UCSD-AML1 (cell line): Measurements from ENCODE around the gene IL21R.
"Not testable (repeated sequence)": the region's sequence is repeated elsewhere in the genome, so short reads cannot be mapped to it uniquely, and the experiment has no call there.

Source experiments
- DNase-seq: peaks from one replicate; lab custom pipeline; 2025; ENCODE audit not compliant: unreplicated experiment; lab: John Stamatoyannopoulos, UW

The IL21R gene

DNA sequence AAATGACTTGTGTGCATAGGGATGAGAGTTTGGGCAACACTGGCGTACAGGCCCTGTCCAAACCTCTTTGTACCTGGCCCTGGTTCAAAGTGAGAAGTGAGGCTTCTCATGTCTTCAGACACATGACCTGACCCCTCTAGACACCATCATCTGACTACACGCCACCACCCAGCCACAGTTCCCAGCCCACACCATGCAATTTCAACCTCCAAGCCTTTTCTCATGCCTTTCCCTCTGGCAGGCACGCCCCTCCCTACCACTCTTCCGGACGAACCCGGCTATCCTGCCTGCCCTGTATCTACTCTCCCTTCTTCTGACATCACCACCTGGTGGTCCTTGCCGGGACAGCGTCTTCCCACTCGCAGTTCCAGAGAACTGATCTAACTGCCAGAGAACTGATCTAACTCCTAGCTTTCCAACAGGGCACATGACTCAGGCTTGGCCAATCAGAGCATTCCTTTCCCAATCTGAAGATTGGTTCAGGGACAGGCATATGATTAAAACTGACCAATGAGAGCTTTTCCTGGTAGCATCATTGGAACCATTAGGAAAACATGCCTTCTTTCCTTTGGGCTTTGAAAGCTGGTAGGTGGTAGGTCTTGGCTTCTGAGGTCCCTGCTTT, 27.1 kb upstream of the IL21R start:
- peak; percentile 86 for DNase-seq

DNA sequence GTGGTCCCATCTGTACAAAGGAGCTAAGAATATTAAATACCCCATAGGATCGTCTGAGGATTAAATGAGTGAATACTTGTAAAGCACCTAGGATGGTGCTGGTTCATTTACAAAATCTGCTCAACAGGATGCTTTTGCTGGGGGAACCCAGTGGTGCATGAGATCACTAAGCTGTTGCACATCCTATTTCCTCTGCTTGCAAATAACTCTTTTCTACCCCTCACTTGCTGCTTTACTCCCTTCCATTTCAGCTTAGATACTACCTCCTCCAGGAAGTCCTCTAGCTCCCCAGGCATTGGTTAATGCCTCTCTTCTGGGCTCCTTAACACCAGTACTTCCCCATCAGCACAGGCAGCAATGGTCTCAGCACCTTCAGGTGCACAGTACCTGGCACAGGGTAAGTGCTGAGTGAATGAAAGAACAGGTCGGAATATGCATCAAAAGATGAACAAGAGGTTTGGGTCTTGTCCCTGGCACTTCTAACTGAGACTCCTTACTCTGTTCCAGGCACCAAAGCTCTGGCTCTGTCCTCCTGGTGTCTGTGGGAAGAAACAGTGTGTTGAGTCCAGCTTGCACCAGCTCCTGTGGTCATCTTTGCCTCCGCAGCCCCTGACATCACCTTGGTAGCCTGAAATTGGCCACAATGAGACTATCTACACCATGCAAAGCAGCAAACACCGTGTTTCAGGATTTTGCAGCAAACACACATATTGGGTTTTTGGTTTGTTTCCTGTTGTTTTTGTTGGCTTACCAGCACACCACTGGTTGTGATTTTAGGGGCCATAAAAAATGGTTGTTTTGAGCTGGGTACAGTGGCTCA, 24.1 kb upstream of the IL21R start:
- no peak for DNase-seq

DNA sequence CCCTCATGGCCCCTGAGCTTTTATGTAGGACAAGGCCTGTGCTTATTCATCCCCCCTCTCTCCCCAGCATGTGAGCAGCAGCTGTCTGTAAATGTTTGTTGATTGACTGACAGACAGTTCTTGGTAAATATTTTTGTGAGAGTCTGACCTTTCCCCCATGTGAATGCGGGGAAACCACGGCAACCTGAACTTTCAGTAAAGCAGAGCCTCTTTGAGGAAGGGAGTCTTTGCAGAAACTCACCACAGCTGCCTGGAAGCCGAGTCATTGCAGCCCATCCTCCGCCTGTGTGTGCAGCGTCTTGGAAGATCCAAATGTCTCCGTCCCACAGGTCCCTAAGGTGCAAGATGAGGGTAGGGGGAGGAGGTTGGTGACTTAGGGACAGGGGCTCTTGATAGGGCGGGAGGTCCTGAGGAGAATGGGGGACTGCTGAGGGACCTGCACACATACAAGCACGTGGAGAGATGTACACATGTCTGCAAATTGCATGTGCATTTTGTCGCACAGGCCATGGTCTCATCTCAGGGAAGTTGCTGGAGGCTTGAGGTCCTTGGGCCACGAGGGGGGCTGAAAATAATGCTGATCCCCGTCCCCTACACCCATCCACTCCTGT, 23.0 kb upstream of the IL21R start:
- DNase-seq, result no peak

DNA sequence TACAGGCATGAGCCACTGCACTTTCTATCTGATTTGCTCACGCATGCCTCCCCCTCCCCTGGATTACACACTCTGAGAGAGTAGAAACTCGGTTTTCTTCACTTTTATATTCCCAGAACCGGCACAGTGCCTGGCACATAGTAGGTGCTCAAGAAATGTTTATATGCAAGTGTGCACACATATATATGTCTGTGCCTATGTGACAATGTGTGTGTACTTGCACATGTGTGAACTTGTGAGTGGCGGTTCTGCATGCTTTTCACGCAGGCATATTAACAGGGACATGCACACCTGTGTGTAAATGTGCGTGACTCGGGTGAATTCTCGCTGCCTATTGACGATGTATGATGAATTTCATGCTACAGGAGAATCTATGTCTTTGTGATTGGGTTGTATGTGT, 22.1 kb upstream of the IL21R start:
- DNase-seq, result no peak

DNA sequence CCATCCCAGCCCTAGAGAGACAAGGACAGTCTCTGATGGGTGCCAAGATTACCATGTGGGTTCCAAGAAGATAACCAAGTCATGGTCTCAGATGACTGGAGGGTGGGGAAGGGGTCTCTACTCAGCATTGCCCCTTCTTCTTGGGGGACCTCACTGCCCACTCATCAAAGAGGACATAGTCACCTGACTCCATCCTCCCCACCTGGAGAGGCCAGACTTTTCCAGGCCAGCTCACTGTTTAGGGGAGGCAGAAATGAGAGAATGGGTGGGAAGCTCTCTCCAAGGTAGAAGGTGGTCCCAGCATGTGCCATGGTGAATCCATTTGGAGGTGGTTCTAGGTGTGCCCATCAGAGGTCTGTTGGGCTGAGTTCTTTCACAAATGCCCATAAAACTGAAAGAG, 20.7 kb upstream of the IL21R start:
- DNase-seq, result no peak

DNA sequence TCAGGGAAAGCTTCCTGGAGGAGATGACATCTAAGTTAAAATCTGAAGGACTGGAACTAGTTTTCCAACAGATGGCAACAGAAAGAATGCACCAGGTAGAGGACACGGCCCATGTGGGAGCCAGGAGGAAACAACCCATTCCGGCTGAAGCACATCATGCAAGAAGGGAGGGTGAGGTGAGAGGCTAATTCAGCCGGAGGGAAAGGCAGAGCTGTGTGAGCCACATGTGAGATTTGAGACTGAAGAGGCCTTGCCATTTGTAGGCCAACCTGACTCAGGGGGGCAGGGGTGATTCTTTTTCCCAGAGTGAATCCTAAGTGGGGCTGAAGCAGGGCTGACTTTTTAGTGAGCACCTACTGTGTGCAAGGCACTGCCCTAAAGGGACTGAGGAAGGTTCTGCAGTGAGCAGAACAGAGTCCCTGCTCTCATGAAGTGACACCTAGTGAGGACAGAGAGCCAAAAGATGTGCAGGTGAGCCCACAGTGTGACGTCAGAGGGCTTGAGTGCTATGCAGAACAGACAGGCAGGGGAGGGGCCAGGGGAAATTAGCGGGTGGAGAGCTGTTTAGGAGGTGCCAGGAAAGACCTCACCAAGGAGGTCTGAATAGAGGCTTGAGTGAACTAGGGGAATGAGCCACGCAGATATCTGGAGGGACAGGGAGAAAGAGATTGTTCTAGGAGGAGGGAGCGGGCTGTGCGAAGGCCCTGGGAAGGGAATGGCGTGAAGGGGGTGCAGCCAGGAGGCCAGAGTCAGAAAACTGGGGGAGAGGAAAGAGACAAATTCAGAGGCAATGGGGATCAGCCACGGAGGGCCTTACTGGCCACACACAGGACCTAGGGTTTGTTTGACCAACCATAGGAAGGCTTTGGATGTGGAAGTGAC, 19.8 kb upstream of the IL21R start:
- no peak for DNase-seq

DNA sequence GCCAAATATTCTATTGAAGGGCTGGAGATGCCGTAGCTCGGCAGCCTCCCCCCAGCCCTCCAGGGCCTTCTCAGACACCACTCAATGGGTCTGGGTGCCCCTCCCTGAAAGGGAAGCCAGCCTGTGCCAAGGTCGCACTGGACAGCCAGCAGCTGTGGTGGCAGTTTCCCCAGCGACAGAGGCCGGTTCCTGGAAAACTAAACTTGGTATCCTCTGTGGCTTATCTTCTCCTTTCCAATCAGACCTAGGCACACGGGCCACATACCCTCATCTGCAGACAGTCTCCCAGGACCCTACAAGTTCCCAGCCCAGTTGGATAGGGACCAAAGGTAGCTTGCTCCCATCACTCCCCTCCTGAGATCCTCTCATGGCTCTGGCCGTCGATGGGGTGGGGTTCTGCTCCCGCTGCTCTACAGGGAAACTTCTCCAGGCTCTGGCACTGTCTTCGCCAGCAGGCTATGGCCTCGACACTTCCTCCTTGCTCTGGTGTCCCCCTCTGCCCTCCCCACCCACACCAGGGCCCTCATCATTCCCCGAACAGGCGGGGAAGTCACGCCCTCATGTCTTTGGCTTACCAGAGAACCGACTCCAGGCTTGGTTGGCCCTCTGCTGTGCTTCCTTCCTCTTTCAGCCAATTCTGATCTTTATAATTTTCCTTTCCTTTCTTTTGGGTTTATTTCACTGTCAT, 18.3 kb upstream of the IL21R start:
- peak; percentile 78 for DNase-seq

DNA sequence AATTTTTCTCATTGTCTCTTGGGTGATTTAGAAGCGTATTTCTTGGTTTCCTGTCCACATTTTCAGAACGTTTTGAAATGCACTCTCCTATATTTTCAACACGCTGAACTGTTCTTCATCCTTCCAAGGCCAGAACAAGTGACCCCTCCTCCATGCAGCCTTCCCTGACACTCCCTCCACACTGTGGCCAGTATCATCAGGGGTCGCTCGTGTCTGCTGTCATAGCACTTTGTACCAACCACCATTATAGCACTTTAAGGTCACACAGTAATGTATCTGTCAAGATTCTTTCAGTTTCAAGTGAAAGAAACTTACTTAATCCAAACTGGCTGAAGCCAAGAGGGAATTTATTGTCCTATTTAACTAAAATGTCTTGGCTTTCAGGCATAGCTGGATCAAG, 17.5 kb upstream of the IL21R start:
- DNase-seq, result no peak

DNA sequence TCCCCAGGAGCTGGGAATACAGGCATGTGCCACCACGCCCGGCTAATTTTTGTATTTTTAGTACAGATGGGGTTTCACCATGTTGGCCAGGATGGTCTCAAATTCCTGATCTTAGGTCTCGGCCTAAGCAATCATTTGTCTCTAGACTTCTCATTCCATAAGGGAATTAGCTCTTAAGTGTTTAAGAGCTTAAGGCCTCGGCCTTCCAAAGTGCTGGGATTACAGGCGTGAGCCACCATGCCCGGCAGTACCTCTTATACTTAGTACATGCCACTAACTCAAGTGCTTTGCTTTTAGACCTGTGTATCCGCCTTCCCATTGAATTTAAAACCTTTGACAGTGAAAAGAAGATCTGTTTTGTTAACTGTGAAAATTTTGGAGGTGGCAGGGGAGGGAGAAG, 16.6 kb upstream of the IL21R start:
- DNase-seq, result no peak

DNA sequence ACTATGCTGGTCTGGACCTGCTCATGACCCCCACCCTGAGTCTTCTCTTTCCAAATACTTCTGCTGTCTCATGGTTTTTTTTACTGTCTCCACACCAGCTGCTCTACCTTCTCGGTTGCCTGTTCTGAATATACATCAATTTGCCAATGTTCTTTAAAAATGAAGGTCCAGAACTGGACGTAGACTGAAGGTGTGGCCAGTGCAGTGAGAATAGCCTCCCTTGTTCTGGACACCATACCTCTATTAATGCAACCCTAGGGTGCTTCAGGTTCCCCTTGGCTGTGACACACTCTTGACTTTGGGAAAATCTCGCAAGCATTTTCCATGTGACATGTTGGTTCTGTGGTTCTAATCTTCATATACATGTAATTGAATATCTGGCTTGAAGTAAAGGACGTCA, 15.3 kb upstream of the IL21R start:
- DNase-seq, result no peak

DNA sequence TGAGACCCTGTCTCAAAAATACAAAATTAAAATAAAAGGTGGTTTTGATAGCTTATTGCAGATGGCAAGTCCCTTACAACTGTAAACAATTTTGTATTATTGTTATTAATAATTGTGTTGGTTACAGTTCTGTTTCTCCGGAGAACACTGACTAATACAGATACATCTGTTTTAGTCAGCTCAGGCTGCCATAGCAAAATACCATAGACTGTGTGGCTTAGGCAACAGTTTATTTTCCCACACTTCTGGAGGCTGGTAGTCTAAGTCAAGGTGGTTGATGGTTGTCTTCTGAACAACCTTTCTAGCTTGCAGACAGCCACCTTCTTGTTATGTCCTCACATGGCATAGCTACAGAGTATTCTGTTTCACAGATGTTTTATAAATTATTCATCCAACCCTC, 14.2 kb upstream of the IL21R start:
- DNase-seq, result no peak

DNA sequence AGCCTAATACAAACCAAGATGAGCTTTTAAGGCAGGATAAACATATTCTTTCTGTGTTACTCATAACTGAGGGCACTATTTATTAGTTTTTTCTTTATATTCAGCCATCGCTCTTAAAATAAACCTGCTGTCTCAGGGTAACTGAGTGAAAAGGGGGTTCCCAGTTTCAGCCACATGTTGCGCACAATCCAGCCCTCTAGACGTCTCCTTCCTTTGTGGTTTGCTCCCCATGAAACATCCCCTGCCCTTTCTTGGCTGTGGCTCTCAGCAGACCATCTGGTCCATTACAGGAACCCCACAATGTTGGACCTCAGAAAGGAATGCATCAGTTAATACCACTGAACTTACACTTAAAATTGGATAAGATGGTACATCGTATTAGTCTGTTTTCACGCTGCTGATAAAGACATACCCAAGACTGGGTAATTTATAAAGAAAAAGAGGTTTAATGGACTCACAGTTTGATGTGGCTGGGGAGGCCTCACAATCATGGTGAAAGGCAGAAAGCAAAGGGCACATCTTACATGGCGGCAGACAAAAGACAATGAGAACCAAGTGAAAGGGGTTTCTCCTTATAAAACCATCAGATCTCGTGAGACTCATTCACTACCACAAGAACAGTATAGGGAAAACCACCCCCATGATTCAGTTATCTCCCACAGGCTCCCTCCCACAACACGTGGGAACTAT, 12.6 kb upstream of the IL21R start:
- no peak for DNase-seq

DNA sequence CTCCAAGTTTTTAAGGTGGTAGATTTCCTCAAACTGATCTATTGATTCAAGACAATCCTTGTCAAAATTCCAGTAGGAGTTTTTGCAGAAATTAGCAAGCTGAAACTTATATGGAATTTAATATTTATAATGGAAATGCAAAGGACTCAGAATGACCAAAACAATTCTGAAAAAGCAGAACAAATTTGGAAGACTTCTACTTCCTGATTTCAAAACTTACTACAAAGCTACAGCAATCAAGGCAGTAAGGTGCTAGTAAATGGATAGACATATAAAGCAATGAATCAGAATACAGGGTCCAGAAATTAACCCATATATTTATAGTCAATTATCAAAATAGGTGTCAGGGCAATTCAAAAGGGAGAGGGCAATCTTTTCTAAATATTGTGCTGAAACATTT, 11.8 kb upstream of the IL21R start:
- no peak for DNase-seq

DNA sequence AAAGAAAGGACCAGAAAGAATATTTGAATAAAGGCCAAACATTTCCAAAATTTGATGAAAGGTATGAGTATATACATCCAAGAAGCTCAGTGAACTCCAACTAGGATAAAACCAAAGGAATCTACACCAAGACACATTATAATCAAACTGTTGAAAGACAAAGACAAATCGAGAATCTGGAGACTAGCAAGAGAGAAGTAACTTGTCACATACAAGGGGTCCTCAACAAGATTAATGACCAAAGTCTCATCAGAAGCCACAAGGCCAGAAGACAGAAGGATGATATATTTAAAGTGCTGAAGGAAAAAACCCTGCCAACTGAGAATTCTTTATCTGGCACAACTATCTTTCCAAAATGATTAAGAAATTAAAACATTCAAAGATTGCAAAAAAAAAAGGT, 9.3 kb upstream of the IL21R start:
- DNase-seq, result no peak

DNA sequence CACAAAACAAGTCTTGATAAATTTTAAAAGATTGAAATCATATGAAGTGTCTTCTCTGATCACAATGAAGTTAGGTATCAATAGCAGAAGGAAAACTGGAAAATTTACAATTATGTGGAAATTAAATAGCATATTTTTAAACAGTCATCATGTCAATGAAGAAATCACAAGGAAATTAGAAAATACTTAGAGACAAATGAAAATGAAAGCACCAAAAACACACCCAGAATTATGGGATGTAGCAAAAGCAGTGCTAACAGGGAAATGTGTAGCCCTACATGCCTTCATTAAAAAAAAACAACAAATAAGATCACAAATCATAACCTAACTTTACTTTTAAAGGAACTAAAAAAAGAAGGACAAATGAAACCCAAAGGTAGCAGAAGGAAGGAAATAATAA, 7.5 kb upstream of the IL21R start:
- no peak for DNase-seq

DNA sequence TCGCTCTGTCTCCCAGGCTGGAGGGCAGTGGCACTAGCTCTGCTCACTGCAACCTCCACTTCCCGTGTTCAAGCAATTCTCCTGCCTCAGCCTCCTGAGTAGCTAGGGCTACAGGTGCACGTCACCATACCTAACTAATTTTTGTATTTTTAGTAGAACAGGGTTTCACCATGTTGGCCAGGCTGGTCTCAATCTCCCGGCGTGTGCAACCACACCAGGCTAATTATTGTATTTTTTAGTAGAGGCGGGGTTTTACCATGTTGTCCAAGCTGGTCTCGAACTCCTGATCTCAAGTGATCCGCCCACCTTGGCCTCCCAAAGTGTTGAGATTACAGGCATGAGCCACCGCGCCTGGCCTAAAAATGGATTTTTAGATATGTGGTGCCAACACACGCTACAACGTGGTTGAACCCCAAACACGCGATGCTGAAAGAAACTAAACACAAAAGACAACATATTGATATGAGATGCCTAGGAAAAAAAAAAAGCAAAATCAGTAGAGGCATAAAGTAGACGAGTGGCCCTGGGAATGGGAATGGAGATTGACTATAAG, 3.6 kb upstream of the IL21R start:
- DNase-seq, result not testable (repeated sequence)

DNA sequence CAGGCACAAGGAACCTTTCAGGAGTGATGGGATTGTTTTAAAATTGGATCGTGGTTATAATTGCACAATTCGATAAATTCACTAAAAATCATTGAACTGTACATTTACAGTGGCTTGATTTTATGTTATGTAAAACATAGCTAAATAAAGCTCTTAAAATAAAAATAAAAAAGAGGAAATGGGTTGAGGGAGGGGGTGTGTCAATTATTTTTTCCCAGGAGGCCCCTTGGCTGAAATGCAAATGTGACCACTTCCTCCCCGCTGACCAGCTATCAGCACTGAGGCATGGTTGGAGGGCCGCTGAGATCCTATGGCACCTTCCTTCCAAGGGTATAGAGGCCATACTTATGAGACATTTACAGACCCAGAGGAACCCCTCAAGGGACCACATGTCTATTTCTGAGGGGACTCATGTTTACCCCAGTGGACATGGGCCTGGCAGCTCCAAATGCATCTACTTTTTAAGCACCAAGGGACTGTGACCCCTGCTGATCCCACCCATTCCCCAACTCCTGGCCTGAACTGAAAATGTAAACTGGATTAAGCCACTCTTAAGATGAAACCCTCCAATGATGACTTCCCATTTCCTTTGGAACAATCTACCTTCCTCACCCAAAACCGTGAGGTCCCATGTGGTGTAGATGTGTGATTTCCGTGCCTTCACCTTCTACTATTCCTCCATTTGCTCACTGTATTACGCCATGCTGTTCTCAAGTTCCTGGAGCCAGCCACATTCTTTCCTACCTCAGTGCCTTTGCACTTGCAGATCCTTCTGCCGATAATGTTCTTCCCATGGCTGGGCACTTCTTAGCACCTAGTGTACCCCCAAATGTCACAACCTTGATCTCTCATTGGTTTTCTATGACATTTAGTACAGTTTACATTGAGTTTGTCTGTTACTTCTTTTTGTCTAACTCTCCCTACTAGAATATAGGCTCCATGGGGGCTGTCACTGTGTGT, 2.8 kb upstream of the IL21R start:
- DNase-seq, result peak; percentile 58

DNA sequence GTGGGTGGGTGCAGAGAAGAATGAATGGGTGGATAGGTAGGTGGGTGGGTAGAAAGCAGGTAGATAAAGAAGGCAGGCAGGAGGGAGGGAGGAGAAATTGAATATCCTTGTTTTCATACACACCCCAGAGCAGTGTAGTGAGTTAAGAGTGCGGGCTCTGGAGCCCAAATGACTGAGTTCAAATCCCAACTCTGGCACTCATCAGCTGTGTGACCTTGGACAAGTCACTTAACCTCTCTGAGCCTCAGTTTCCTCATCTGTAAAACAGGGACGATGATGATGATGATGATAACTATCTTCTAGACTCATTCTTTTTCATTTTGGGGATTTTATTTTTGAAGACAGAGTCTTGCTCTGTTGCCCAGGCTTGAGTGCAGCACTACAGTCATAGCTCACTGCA, 2.0 kb upstream of the IL21R start:
- no peak for DNase-seq
